HG03565 (cell line): ENCODE data around the gene C17orf75.
A peak's percentile ranks its signal among the peaks of the same experiment; 100 is the strongest.
"Not testable (repeated sequence)": the region's sequence is repeated elsewhere in the genome, so short reads cannot be mapped to it uniquely, and the experiment has no call there.

ENCODE experiments used
- ATAC-seq: cut with Tn5 transposase; IDR thresholded peaks from one replicate; pipeline ENCODE4 v1.9.1; 2021; ENCODE audit warnings: mild to moderate bottlenecking, moderate library complexity; ENCODE audit not compliant: unreplicated experiment

Gene C17orf75, protein sequence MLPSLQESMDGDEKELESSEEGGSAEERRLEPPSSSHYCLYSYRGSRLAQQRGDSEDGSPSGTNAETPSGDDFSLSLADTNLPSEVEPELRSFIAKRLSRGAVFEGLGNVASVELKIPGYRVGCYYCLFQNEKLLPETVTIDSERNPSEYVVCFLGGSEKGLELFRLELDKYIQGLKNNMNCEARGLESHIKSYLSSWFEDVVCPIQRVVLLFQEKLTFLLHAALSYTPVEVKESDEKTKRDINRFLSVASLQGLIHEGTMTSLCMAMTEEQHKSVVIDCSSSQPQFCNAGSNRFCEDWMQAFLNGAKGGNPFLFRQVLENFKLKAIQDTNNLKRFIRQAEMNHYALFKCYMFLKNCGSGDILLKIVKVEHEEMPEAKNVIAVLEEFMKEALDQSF

DNA sequence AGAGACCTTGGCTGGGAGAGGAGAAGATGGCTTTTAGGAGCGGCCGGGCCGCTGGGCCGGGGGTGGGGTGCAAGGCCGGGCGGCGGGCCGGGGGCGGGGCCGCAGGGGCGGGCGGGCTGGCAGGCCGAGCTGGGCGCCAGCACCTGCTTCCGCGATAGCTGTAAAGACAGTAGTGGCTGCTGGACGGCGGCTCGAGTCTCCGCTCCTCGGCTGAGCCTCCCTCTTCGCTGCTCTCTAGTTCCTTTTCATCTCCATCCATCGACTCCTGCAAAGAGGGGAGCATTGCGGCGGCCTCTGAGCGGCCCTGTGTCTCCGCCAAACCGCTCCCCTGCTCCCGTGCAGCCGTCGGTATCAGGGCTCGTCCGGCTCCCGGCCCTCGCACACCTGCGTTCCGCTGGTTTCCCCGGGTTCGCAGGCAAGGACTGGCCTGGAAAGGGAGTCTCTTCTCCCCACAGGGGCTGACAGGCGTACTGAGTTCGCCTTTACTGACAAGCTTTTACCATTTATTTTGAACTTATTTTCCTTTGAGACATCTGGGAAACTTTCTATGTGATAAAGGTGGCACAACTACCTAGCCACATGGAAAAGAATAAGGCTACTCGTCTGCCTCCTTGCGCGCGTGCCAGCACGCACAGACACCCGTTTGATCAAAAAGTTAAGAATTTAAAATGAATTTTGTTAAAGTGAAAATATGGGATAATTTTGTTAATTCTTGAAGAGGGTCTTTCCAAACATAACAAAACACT is at the start of gene C17orf75:
Gene C17orf75, minus strand, starts transcription at position 317 of the 746 bp plus-strand sequence. Its CDS starts 34 bp downstream, at position 283.
- ATAC-seq, result peak; percentile 80

DNA sequence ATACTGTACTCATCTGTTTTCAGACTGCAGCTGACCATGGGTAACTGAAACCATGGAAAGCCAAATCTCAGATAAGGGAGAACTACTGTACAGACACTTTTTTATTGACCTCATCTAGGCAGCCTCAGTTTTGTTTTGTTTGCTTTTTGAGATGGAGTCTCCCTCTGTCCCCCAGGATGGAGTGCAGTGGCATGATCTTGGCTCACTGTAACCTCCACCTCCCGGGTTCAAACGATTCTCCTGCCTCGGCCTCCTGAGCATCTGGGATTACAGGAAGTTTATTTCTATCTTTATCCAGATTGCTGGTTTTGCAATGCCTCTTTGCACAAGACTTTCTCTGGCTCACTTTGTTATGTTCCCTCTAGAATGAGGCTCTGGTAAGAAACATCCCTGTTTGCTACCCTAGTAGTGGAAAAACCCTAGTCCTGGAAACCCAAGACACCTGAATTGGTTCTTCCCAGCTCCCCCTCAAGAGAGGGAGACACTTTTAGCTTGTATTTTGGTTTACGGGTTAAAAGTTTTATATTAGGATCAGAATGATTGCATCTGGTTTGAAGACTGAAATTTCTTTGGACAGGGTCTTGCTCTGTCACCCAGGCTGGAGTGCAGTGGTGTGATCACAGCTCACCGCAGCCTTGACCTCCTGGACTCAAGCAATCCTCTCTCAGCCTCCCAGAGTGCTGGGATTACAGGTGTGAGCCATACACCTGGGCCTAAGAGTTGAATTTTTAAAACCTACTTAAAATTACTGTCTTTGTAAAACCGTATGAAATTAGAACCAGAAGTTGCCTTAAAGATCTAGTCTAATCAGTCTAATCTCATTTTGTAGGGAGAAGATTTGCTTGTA is 46.9 kb upstream of the C17orf75 start:
- ATAC-seq, result no peak

DNA sequence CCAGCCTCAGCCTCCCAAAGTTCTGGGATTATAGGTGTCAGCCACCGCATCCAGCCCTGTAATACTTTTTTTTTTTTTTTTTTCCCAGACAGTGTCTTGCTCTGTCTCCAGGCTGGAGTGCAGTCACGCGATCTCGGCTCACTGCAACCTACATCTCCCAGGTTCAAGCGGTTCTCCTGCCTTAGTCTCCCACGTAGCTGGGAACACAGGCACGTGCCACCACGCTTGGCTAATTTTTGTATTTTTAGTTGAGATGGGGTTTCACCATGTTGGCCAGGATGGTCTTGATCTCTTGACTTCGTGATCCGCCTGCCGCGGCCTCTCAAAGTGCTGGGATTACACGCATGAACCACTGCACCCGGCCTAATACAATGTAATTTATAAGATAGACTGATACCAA is 46.2 kb upstream of the C17orf75 start:
- ATAC-seq, result not testable (repeated sequence)

DNA sequence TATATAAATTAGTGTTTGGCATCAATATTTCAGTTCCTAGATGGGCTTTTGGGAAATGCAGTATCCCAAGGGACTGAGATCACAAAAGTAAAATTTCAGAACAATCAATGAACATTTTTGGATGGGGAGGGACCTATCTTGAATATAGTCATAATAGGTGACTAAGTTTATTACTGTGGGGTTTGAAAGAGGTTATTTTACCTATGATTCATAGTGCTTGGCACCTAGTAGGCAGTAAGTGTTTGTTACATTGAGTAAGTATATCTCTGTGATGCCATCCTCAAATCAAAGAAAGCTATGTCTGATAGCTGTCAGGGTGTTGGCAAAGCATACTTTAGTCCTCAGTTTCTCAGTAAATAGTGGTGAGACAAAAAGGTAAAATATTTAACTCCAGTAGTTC is 44.9 kb upstream of the C17orf75 start:
- no peak for ATAC-seq

DNA sequence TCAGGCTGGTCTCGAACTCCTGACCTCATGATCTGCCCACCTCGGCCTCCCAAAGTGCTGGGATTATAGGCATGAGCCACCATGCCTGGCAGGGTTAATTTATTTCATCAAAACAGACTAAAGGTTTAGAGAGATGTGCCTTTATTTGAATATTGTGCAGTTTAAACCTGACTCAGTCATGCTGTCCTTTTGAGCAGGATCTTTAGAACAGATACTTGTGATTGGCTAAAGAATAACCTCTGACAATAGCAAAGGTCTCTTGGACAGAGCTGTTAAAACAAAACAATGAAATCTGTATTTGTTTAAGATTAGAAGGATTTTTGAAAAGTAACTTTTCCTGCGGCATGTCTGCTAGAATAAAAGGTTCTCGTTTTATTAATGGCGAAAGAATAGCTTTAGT is 44.0 kb upstream of the C17orf75 start:
- ATAC-seq, result no peak

DNA sequence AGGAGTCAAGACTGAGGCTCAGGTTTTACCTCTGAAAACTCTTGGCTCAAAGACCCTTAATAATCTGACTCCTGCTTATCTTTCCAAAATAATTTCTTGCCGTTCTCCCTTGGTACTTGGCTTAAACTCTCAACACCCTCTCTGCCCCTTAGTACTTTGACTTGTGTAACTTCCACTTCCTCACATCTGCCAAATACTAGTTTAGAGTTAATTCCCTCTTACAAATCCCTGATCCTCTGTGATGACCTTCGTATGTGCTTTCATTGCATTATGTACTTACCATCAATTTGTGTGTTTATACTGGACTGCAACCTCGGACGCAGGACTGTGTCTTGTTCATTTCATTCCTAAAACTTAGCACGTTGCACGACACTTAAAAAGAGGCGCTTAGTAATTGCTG is 43.1 kb upstream of the C17orf75 start:
- ATAC-seq, result no peak

DNA sequence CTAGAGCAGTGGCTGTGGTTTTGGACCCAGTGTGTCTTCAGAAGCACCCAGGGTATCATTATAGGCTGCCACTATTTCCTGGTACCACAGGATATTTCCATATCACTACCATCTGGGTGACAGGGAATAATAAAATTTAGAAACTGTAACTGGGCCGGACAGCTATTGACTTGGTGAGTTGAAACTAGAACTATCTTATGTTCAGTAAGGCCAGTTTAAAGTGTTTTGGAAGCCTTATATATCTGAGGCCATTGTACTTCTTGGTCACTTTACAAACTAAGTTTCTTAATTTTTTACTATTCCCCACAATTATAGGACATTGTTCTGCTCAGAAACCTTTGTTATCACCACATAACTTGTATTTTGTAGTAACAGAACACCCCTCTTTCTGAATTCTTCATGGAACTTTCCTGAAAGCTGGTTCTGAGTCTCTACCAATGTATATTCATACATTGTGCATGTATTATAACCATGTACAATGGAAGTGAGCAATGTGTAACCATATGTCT is 42.0 kb upstream of the C17orf75 start:
- no peak for ATAC-seq

DNA sequence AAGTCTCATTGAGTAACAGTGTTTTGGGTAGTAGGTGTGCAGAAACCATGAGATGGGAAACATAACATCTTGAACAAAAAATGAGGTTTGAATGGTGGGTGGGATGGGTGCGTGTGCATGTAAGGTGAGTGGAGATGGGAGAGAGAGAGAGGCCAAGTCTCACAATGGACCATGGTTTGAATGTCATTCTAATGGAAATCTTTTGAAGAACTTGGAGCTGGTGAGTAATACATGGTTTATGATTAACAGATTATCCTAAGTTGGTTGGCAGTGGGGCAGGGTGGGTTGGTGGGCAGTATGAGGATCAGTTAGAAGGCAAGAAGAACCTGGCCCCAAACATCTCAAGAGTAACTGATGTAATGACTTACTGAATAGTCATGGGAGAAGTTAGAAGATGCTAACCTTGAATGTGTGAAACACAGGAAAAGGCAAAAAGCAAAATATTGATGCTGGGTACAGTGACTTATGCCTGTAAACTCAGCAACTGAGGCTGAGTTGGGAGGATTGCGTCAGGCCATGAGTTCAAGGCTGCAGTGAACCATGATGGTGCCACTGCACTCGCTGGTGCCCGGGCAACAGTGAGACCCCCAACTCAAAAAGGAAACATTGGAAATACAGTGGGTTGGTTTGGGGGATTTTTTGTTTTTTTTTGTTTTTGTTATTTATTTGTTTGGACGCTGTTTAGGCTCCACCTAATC is 40.7 kb upstream of the C17orf75 start:
- no peak for ATAC-seq

DNA sequence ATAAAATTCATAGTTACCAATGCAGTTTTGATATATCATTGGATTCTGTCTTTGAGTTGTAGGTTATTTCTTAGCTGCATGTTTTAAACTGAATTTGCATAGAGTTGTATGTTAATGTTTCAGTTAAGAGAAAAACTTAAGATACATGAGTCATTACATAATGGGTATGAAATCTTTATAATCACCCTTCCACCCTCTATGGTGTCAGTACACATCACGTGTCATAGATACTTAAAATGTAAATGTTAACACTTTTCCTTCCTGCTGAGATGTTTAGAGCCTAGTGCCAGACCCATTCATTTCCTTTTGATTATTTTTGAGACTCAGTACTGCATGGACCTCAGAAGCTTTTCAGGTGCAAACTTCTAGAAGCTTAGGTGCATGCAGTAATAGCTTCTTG is 28.5 kb upstream of the C17orf75 start:
- ATAC-seq, result no peak

DNA sequence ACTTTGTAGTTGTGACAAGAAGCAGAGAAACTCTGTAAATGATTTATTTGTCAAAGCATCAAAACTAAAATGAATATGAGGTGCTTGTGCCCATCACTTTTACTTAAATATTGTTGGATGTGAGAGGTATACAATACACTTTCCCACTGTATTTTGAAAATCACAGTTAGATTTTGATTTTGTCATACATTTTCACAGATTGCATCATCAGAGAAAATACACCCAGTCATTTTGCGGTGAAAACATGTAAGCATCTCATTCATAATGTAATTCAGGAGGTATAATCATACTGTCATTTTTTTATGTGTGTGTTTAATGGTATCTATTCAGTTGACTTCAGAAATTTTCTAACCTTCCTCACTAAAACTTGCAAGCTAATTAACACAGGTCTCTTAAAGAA is 19.3 kb upstream of the C17orf75 start:
- no peak for ATAC-seq

DNA sequence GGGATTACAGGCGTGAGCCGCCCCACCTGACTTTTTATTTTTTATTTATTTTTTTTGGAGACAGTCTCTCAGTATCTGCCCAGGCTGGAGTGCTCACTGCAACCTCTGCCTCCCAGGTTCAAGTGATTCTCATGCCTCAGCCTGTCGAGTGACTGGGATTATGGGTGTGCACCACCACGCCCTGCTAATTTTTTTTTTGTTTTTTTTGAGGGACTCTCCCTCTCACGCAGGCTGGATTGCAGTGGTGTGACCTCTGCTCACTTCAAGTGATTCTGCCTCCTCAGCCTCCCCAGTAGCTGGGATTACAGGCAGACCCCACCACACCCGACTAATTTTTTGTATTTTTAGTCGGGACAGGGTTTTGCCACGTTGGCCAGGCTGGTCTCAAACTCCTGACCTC is 15.6 kb upstream of the C17orf75 start:
- ATAC-seq, result no peak

DNA sequence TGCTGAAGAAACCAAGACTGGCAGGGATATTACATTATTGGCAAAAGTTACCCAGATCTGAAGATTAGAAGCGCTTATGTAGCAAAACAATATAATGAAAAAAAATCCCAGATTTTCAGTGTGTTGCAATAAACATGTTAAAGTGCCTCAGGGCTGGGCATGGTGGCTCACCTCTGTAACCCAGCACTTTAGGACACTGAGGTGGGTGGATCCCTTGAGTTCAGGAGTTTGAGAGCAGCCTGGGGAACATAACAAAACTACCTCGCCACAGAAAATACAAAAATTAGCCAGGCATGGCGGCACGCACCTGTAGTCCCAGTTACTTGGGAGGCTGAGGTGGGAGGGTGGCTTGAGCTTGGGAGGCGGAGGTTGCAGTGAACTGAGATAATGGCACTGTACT is 14.8 kb upstream of the C17orf75 start:
- no peak for ATAC-seq

DNA sequence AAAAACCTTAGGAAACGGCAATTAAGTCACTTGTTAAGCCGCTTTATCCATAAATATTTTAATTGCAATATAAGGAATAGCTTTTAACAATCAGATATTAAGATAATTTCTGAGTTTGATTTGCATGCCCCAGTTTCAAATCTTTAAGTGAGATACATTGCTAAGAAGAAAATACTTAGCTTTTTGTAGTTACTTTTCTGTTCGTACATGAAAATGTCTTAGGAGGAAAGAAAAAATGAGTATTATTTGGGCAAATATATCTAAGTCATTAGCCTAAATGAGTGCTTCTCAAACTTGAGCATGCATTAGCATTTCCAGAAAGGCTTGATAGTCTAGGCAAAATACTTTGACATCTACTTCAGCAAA is 14.4 kb upstream of the C17orf75 start:
- no peak for ATAC-seq

DNA sequence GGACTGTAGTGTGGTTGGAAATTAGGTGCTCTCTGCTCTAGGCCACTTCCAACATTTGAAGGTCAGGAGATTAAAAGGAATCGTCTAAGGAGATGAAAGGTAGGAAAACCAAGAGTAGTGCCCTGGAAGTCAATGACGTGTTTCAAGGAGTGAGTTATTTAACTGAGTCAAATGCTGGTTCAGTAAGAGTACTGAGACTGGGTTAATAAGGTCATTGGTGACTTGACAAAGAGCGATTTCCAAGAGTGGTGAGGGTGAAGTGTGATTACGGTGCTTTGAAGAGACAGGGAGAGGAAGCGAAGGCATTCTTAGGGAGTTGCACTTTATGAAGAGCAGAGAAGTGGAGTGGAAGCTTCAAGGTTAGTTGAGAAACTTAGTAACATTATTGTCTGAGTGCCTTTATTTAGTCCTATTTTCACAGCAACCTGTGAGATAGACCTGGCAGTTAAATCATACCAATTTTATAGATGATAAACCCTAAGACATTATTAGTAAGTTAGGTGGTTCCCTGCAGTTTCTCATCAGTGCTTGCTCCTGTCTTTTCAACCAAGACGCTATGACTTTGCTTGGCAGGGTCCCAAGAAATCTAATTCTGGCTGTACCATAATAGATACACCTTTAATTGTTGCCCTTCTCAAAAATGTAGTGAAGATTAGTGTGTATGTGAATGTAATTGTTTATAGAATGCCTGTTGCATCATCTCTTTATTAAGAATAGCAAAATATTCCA is 13.8 kb upstream of the C17orf75 start:
- ATAC-seq, result no peak

DNA sequence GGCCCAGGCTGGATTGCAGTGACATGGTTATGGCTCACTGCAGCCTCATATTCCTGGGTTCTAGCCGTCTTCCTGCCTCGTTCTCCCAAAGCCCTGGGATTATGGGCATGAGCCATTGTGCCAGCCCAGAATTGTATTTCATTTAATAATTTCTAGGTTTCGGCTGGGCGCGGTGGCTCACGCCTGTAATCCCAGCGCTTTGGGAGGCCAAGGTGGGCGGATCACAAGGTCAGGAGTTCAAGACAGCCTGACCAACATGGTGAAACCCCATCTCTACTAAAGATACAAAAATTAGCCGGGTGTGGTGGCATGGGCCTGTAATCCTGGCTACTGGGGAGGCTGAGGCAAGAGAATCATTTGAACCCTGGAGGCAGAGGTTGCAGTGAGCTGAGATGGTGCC is 10.8 kb upstream of the C17orf75 start:
- not testable (repeated sequence) for ATAC-seq

DNA sequence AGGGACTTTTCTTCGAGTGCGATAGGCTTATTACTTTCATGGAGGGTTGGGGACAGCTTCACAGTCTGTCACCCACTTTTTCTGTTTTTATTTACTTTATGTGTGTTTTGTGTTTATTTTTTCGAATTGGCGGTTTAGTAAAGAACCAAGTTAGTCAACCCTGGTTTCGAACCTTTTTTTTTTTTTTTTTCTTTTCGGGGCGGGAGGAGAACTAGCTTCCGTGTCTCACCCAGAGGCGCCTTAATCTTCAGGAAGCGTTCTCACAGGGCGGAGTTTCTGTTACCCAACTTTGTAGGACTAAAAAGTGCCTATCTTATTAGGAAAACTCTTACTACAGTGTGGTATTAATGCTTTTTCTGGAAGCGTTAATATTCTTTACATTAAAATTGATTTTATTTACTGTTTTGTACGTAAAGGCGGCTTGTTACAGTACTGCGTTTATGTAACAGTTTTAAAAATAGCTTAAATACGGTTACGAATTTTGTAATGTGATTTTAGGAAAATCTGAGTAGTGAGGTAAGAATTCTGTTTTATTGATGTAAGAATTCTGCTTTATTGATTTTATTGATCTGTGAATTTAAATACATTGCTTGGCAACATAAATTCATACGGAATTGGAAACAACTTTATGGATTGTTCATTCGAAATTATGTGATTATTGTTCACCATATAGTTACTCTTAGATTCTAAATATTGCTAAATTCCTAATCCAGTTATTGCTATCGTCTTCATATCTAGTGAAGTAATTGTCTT is 8.9 kb upstream of the C17orf75 start:
- peak; percentile 7 for ATAC-seq

DNA sequence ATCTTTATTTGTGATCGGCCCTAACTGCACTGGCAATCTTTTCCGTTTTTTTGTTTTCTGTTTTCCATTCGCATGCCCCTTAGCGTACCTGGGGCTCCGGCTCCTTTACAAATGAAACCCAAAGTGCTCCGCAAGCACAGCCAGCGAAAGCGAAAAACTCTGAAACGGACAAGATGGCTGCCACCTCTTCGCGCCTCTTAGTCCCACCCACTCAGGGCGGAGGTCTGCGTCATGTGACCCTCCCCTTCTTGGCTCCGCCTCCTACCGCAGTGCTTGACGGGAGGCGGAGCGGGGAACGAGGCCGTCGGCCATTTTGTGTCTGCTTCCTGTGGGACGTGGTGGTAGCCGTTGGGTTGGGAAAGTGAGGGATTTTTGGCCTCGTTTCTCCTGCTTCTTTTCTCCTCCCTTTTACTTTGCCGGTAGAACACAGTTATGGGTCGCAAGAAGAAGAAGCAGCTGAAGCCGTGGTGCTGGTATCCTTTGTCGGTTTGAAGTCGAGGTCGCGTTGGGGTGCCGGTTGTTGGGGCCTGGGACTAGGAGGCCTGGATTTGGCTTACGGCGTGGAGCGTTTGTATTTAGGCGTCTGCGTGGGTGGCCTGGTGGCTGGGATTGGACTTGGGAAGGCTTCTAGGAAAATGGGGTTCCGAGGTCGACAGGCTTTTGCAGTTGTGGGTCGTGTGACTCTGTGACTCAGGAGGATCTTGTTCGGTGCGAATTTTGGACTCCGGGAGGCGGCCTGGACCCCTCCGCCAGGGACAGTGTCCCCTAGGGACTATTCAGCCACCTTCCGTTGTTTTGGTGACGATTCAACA is 8.1 kb upstream of the C17orf75 start, which contains the start of gene ZNF207:
Gene ZNF207, plus strand, starts transcription at position 304 of the 812 bp plus-strand sequence. Its CDS starts 129 bp downstream, at position 433.
- peak; percentile 94 for ATAC-seq

DNA sequence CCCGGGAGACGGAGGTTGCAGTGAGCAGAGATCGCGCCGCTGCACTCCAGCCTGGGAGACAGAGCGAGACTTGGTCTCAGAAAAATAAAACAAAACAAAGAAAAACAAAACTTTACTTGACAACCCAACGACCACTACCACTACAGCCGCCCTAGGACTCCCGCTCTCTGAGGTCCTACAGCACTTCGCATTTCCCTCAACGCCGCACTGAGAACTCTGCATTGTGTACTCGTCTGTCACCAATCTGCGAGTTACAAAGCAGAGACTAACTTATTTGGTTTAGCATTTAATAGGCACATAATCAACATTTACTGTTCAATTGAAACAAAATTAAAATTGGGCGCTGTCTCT is 7.5 kb upstream of the C17orf75 start:
- ATAC-seq, result no peak

DNA sequence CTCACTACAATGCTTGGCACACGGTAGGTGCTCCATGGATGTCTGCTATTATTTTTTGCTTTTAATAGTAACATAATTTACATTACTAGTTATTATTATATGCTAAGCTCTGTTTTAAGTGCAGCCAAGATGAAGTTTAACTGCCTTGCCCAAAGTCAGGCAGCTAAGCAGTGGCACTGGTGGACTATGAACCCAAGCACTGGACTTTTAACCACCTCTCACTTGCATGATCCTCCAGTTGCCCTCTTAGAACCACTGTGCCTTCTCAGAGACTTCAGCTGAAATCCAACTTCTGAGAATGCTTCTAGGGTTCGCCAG is 6.5 kb upstream of the C17orf75 start:
- no peak for ATAC-seq
